Activated effector memory CD4-positive, alpha-beta T cell treated with Interleukin-2 at 50 U/mL for 16 hours (primary cell): Measurements from ENCODE around the gene PAXIP1.

Source experiments
- DNase-seq: peaks from one replicate; pipeline ENCODE4 v3.0.0-alpha.2; 2020

PAXIP1 gene

GRCh38 chr7:154910977-154911376, 91.9 kb downstream of the PAXIP1 start:
- no peak for DNase-seq

GRCh38 chr7:154910125-154910524, 92.8 kb downstream of the PAXIP1 start:
- DNase-seq = no peak

GRCh38 chr7:154909241-154910105, 93.5 kb downstream of the PAXIP1 start:
- DNase-seq = no peak

- DNase-seq = no peak
These were observed 95.0 kb downstream of the PAXIP1 start for GRCh38 chr7:154907651-154908620.

GRCh38 chr7:154906736-154907355, 96.1 kb downstream of the PAXIP1 start:
- DNase-seq = no peak

GRCh38 chr7:154906201-154906600, 96.7 kb downstream of the PAXIP1 start:
- DNase-seq = no peak

GRCh38 chr7:154905615-154906014, 97.3 kb downstream of the PAXIP1 start:
- no peak for DNase-seq

GRCh38 chr7:154905146-154905545, 97.8 kb downstream of the PAXIP1 start:
- no peak for DNase-seq

- DNase-seq = no peak
These were observed 99.7 kb downstream of the PAXIP1 start for GRCh38 chr7:154903083-154903731.

GRCh38 chr7:154902600-154903082, 100.3 kb downstream of the PAXIP1 start:
- DNase-seq = no peak

GRCh38 chr7:154899862-154900261, 103.1 kb downstream of the PAXIP1 start:
- DNase-seq = no peak

- no peak for DNase-seq
These were observed 103.7 kb downstream of the PAXIP1 start for GRCh38 chr7:154898973-154899855.

- no peak for DNase-seq
These were observed 106.8 kb downstream of the PAXIP1 start for GRCh38 chr7:154896076-154896475.
